A549 treated with ZK216348 at 1 μM for 4 hours (cell line): ENCODE measurements around the gene IQCF6. TPM values are rescaled to one million over a fixed set of nuclear protein-coding genes. Genes with fewer than 3 reads are reported as not detected.

Source experiments
- total RNA-seq: library from RNA; stranded (reverse); fragments of 200-300 nt; extraction: Qiagen RNA extraction; gene quantifications from 5 replicates; pipeline ENCODE4 v1.2.3, GENCODE V29; 2022; ENCODE audit warnings: low read depth

The IQCF6 gene
- not detected in 5 replicates for total RNA-seq

DNA sequence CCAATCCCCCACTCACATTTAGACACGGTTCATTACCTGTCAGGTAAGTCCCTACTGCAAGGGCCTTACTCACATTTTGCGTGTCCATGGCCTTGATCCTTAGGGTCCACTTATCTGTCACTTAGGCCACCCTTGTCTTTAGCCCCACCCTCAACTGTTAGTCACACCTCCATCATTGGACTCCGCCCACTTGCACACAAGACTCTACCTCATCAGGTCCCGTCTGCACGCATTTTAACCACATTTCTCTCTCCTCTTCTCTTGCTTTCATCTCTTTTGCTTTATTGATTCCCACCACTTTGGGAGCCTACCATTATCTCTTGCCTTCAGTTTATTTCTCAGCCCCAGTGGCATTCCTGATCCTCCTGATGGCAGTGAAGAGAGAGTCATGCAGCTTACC, at the start of gene IQCF6:
IQCF6 (minus strand) TSS at position 101 of the 400 bp plus-strand sequence; CDS start at position 88, 13 bp downstream.

Other genes starting within 250 kb of the IQCF6 start
- gene RAD54L2, start 240.5 kb downstream of the IQCF6 start, total RNA-seq = 3.6 to 4.3 TPM (median 3.7 TPM) in 5 replicates
- gene TEX264, start 108.0 kb downstream of the IQCF6 start, total RNA-seq = 50.6 to 79.9 TPM (median 73.0 TPM) in 5 replicates
- 0.07 to 0.24 TPM (median 0.08 TPM) in 3 of 5 replicates, not detected in the others for gene GRM2, start 72.2 kb downstream of the IQCF6 start, total RNA-seq
- not detected in 5 replicates for gene IQCF2, start 82.4 kb upstream of the IQCF6 start, total RNA-seq
- not detected in 5 replicates for gene IQCF5, start 96.4 kb upstream of the IQCF6 start, total RNA-seq
- gene IQCF1, start 124.1 kb upstream of the IQCF6 start, total RNA-seq = not detected in 5 replicates
- 27.8 to 50.3 TPM (median 47.9 TPM) in 5 replicates for gene RRP9, start 162.7 kb upstream of the IQCF6 start, total RNA-seq
- 6.1 to 9.9 TPM (median 9.1 TPM) in 5 replicates for gene PARP3, start 163.1 kb upstream of the IQCF6 start, total RNA-seq
- not detected in 5 replicates for gene GPR62, start 176.1 kb upstream of the IQCF6 start, total RNA-seq
- gene PCBP4, start 188.2 kb upstream of the IQCF6 start, total RNA-seq = 9.3 to 16.6 TPM (median 12.9 TPM) in 5 replicates
- gene ABHD14B, start 194.8 kb upstream of the IQCF6 start, total RNA-seq = 24.3 to 40.6 TPM (median 35.3 TPM) in 5 replicates
- gene ABHD14A, start 195.8 kb upstream of the IQCF6 start, total RNA-seq = 8.0 to 15.6 TPM (median 14.1 TPM) in 5 replicates
- 15.4 to 26.7 TPM (median 23.0 TPM) in 5 replicates for gene ACY1, start 204.3 kb upstream of the IQCF6 start, total RNA-seq
- gene RPL29, start 216.7 kb upstream of the IQCF6 start, total RNA-seq = 1,239 to 1,467 TPM (median 1,300 TPM) in 5 replicates